HCT116 (cell line): ENCODE measurements around the gene PPP3CB. TPM values are rescaled to one million over a fixed set of nuclear protein-coding genes. Genes with fewer than 3 reads are reported as not detected.

ENCODE experiments used
- ATAC-seq: fragments of 200-7000 bp; cut with Tn5 transposase; 2 replicates; pipeline ENCODE4 v1.9.1; 2020; ENCODE audit warnings: mild to moderate bottlenecking, moderate library complexity
- BruUV-seq: library from RNA; stranded (reverse); fragments of 400-500 nt; replicated peaks from 2 replicates; lab custom pipeline; 2021; lab: Mats Ljungman, UMichigan
- CTCF ChIA-PET: fragments of 300-600 bp; sonication (Branson Sonifier 250); formaldehyde crosslinking; loops from one replicate; lab custom pipeline; 2021; ENCODE audit warnings: antibody characterized with exemption; lab: Charles Lee
- POLR2A ChIA-PET: fragments of 300-600, 350-600 bp; sonication (Branson Sonifier 250); formaldehyde crosslinking; loops from one replicate; lab custom pipeline; 2021; ENCODE audit warnings: antibody characterized with exemption; lab: Charles Lee
- RAD21 ChIA-PET, 2 experiments: fragments of 300-600 bp; sonication (Branson Sonifier 250); formaldehyde crosslinking; loops; one replicate each; lab custom pipeline; 2023; ENCODE audit warnings: low total read pairs in 2 of 2; ENCODE audit not compliant: uncharacterized antibody in 2 of 2, unreplicated experiment in 2 of 2, low non-redundant PET in 1 of 2; lab: Charles Lee
- DNase-seq: peaks from one replicate; pipeline ENCODE4 v3.0.0-alpha.2; 2010; ENCODE audit warnings: low read depth, low spot score
- H2AFZ ChIP-seq: fragments of 200-600 bp; shearing (Covaris generic), sonication (generic); 2 replicates; pipeline ENCODE4 v1.6.1; 2017; ENCODE audit warnings: low read depth, mixed run types, mixed read lengths, antibody characterized with exemption, low read length; ENCODE audit not compliant: poor library complexity, severe bottlenecking
- H3K27ac ChIP-seq: 2 replicates; pipeline ENCODE4 v1.5.1; 2012; ENCODE audit warnings: low read depth, low read length
- H3K27me3 ChIP-seq: fragments of 200-600 bp; sonication (generic); 2 replicates; pipeline ENCODE4 v1.6.1; 2016; ENCODE audit warnings: mixed run types, low read length, mixed read lengths; ENCODE audit not compliant: insufficient read depth
- H3K36me3 ChIP-seq, 2 experiments: fragments of 200-500 bp in 1 of 2; fragments of 200-600 bp in 1 of 2; sonication (Bioruptor generic) in 1 of 2; sonication (generic) in 1 of 2; 2 replicates each; pipeline versions ENCODE4 v1.5.1 to v1.6.1; 2014 to 2016; ENCODE audit warnings: low read length in 2 of 2, inconsistent platforms in 1 of 2, mixed read lengths in 1 of 2, mixed run types in 1 of 2; ENCODE audit not compliant: insufficient read depth in 2 of 2, control insufficient read depth in 1 of 2
- H3K4me1 ChIP-seq, 2 experiments: fragments of 200-600 bp in 1 of 2; sonication (generic) in 1 of 2; 2 replicates each; pipeline versions ENCODE4 v1.5.1 to v1.6.1; 2012 to 2017; ENCODE audit warnings: low read length in 2 of 2, inconsistent platforms in 1 of 2, mild to moderate bottlenecking in 1 of 2, mixed read lengths in 1 of 2, mixed run types in 1 of 2, moderate library complexity in 1 of 2; ENCODE audit not compliant: insufficient read depth in 2 of 2, control insufficient read depth in 1 of 2
- H3K4me2 ChIP-seq: fragments of 200-600 bp; sonication (generic); 2 replicates; pipeline ENCODE4 v1.6.1; 2017; ENCODE audit warnings: mixed run types, low read length, mixed read lengths
- H3K4me3 ChIP-seq, 2 experiments: fragments of 200-600 bp in 1 of 2; sonication (generic) in 1 of 2; replicated peaks in 1 of 2; 2 replicates each; pipeline ENCODE4 v1.5.1; 2011 to 2016; ENCODE audit warnings: low read length in 2 of 2, control low read depth in 1 of 2, low read depth in 1 of 2, mild to moderate bottlenecking in 1 of 2, mixed read lengths in 1 of 2, mixed run types in 1 of 2
- H3K79me2 ChIP-seq: fragments of 200-600 bp; sonication (generic); 2 replicates; pipeline ENCODE4 v1.6.1; 2017; ENCODE audit warnings: mild to moderate bottlenecking, mixed run types, low read length, moderate library complexity, mixed read lengths; ENCODE audit not compliant: insufficient read depth
- H3K9ac ChIP-seq: fragments of 200-600 bp; sonication (generic); 2 replicates; pipeline ENCODE4 v1.6.1; 2016; ENCODE audit warnings: low read length, mixed read lengths
- H3K9me2 ChIP-seq: fragments of 200-600 bp; sonication (generic), shearing (Covaris generic); 2 replicates; pipeline ENCODE4 v1.6.1; 2017; ENCODE audit warnings: mixed run types, mild to moderate bottlenecking, moderate library complexity; ENCODE audit not compliant: insufficient read depth
- H3K9me3 ChIP-seq, 2 experiments: fragments of 200-500 bp in 1 of 2; fragments of 200-600 bp in 1 of 2; sonication (Bioruptor generic) in 1 of 2; sonication (generic) in 1 of 2; 2 replicates each; pipeline ENCODE4 v1.6.1; 2014 to 2017; ENCODE audit warnings: low read length in 2 of 2, mixed read lengths in 2 of 2, inconsistent platforms in 1 of 2, low read depth in 1 of 2, mild to moderate bottlenecking in 1 of 2, mixed run types in 1 of 2, moderate library complexity in 1 of 2; ENCODE audit not compliant: control insufficient read depth in 1 of 2, insufficient read depth in 1 of 2
- H4K20me1 ChIP-seq: fragments of 200-600 bp; sonication (generic), shearing (Covaris generic); 2 replicates; pipeline ENCODE4 v1.6.1; 2017; ENCODE audit warnings: mixed run types, mild to moderate bottlenecking, moderate library complexity; ENCODE audit not compliant: insufficient read depth
- CTCF ChIP-seq, 3 experiments: fragments of 200-600 bp in 1 of 3; sonication (generic) in 1 of 3; IDR thresholded peaks in 2 of 3; conservative IDR thresholded peaks in 1 of 3; 2 replicates each; pipeline ENCODE4 v1.5.1; 2012 to 2017; ENCODE audit warnings: low read depth in 2 of 3, low read length in 2 of 3, antibody characterized with exemption in 1 of 3, borderline replicate concordance in 1 of 3, control low read depth in 1 of 3, mild to moderate bottlenecking in 1 of 3, mixed read lengths in 1 of 3, mixed run types in 1 of 3, moderate library complexity in 1 of 3; ENCODE audit not compliant: insufficient read depth in 1 of 3
- ELF1 ChIP-seq: IDR thresholded peaks from 2 replicates; pipeline ENCODE4 v1.6.1; 2012; ENCODE audit warnings: low read depth, borderline replicate concordance
- EZH2phosphoT487 ChIP-seq: fragments of 200-600 bp; IDR thresholded peaks from 2 replicates; pipeline ENCODE4 v1.6.1; 2018; ENCODE audit warnings: antibody characterized with exemption, borderline replicate concordance
- FOSL1 ChIP-seq: IDR thresholded peaks from 2 replicates; pipeline ENCODE4 v1.6.1; 2012; ENCODE audit warnings: low read depth
- JUND ChIP-seq: IDR thresholded peaks from 2 replicates; pipeline ENCODE4 v1.6.1; 2012
- RAD21 ChIP-seq: IDR thresholded peaks from 2 replicates; pipeline ENCODE4 v1.6.1; 2012; ENCODE audit warnings: low read depth, mild to moderate bottlenecking
- SP1 ChIP-seq: IDR thresholded peaks from 2 replicates; pipeline ENCODE4 v1.6.1; 2012; ENCODE audit warnings: low read depth
- SRF ChIP-seq: IDR thresholded peaks from 2 replicates; pipeline ENCODE4 v1.6.1; 2012; ENCODE audit warnings: low read depth
- intact Hi-C: fragments of 100-400 bp; cut with micrococcal nuclease; formaldehyde crosslinking; loops from 2 replicates; pipeline ENCODE4 v1.10.0; 2022
- total RNA-seq: library from RNA; stranded (reverse); gene quantifications from one replicate; pipeline ENCODE4 v1.2.1, GENCODE V29; 2021; ENCODE audit not compliant: unreplicated experiment
- TF ChIP-seq, protein P1 (sequence below): IDR thresholded peaks from 2 replicates; pipeline ENCODE4 v1.6.1; 2012
- TF ChIP-seq, protein P2 (sequence below): IDR thresholded peaks from 2 replicates; pipeline ENCODE4 v1.6.1; 2011; ENCODE audit warnings: mild to moderate bottlenecking, low read length, moderate library complexity; ENCODE audit not compliant: insufficient replicate concordance; ENCODE audit errors: extremely low read depth
- TF ChIP-seq, protein P3 (sequence below): IDR thresholded peaks from 2 replicates; pipeline ENCODE4 v1.6.1; 2012; ENCODE audit warnings: low read depth

PPP3CB gene
- total RNA-seq, 1 experiment from 2014 or later: 32.0 TPM

- DNase-seq (no peak), ATAC-seq (no peak)
- H3K36me3 ChIP-seq: peaks cover 12 to 23% of the 10 kb centered on the region in 2 experiments; a peak in 3 of 4 replicates
- no TSS peak for BruUV-seq
- H3K9me3 ChIP-seq: no peaks in the 10 kb centered on the region
- H3K9me2 ChIP-seq: no peaks in the 10 kb centered on the region
- no peaks in the 10 kb centered on the region for H3K27me3 ChIP-seq
- intact Hi-C loops: no loop called here
- POLR2A ChIA-PET: no interaction called here
- H3K4me2 ChIP-seq: no peak overlapping the region
- no peak overlapping the region for H3K9ac ChIP-seq
- H3K4me1 ChIP-seq: no peaks in the 10 kb centered on the region
- no peak overlapping the region for H2AFZ ChIP-seq
- CTCF ChIA-PET: no interaction called here
- H3K27ac ChIP-seq: no peak overlapping the region
- no peak for TF ChIP-seq RAD21
- TF ChIP-seq, protein P1, sequence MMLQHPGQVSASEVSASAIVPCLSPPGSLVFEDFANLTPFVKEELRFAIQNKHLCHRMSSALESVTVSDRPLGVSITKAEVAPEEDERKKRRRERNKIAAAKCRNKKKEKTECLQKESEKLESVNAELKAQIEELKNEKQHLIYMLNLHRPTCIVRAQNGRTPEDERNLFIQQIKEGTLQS: no peak
- H3K79me2 ChIP-seq: no peaks in the 10 kb centered on the region
- no peak overlapping the region for H3K4me3 ChIP-seq
- no peaks in the 10 kb centered on the region for H4K20me1 ChIP-seq
- RAD21 ChIA-PET: no interaction called here
Observed at GRCh38 chr10:73465978-73466726, 29.7 kb downstream of the PPP3CB start.

DNA sequence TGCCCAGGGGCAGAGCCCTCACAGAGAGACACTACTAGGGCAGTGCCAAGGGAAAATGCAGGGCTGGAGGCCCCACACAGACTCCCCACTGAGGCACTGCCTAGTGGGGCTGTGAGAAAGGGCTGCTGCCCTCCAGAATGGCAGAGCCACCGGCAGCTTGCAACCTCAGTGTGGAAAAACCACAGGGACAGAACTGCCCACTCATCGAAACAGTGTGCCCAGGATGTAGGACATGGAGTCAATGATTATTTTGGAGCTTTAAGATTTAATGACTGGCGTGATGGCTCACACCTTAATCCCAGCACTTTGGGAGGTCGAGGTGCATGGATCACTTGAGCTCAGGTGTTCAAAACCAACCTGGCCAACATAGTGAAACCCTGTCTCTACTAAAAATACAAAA is 34.9 kb downstream of the PPP3CB start:
- Histone ChIP-seq H4K20me1 (no peaks in the 10 kb centered on the region), H3K9ac (no peak overlapping the region), H3K9me3 (no peaks in the 10 kb centered on the region), H3K79me2 (no peaks in the 10 kb centered on the region), H3K4me3 (no peak overlapping the region), H3K4me2 (no peak overlapping the region), H3K27ac (no peak overlapping the region), H3K9me2 (no peaks in the 10 kb centered on the region), H3K4me1 (no peaks in the 10 kb centered on the region), H3K27me3 (no peaks in the 10 kb centered on the region), H2AFZ (no peak overlapping the region), H3K36me3 (peaks cover 2 to 4% of the 10 kb centered on the region in 2 experiments; a peak in 2 of 4 replicates)
- CTCF ChIA-PET: no interaction called here
- DNase-seq (no peak), ATAC-seq (no peak)
- RAD21 ChIA-PET: no interaction called here
- POLR2A ChIA-PET: no interaction called here
- intact Hi-C loops: no loop called here
- BruUV-seq: no TSS peak
- TF ChIP-seq JUND (no peak), FOSL1 (no peak), CTCF (IDR thresholded peaks at IDR 0.05 in 2 of 3, conservative IDR thresholded peaks at IDR 0.05 in 1 of 3; ENCODE audit: borderline replicate concordance in 1 of 3, insufficient read depth in 1 of 3, low read depth in 2 of 3, low read length in 2 of 3) (no peak), SP1 (no peak), SRF (no peak), EZH2phosphoT487 (no peak), ELF1 (no peak)
- TF ChIP-seq, protein P2, sequence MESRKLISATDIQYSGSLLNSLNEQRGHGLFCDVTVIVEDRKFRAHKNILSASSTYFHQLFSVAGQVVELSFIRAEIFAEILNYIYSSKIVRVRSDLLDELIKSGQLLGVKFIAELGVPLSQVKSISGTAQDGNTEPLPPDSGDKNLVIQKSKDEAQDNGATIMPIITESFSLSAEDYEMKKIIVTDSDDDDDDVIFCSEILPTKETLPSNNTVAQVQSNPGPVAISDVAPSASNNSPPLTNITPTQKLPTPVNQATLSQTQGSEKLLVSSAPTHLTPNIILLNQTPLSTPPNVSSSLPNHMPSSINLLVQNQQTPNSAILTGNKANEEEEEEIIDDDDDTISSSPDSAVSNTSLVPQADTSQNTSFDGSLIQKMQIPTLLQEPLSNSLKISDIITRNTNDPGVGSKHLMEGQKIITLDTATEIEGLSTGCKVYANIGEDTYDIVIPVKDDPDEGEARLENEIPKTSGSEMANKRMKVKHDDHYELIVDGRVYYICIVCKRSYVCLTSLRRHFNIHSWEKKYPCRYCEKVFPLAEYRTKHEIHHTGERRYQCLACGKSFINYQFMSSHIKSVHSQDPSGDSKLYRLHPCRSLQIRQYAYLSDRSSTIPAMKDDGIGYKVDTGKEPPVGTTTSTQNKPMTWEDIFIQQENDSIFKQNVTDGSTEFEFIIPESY: no peak
- TF ChIP-seq, protein P3, sequence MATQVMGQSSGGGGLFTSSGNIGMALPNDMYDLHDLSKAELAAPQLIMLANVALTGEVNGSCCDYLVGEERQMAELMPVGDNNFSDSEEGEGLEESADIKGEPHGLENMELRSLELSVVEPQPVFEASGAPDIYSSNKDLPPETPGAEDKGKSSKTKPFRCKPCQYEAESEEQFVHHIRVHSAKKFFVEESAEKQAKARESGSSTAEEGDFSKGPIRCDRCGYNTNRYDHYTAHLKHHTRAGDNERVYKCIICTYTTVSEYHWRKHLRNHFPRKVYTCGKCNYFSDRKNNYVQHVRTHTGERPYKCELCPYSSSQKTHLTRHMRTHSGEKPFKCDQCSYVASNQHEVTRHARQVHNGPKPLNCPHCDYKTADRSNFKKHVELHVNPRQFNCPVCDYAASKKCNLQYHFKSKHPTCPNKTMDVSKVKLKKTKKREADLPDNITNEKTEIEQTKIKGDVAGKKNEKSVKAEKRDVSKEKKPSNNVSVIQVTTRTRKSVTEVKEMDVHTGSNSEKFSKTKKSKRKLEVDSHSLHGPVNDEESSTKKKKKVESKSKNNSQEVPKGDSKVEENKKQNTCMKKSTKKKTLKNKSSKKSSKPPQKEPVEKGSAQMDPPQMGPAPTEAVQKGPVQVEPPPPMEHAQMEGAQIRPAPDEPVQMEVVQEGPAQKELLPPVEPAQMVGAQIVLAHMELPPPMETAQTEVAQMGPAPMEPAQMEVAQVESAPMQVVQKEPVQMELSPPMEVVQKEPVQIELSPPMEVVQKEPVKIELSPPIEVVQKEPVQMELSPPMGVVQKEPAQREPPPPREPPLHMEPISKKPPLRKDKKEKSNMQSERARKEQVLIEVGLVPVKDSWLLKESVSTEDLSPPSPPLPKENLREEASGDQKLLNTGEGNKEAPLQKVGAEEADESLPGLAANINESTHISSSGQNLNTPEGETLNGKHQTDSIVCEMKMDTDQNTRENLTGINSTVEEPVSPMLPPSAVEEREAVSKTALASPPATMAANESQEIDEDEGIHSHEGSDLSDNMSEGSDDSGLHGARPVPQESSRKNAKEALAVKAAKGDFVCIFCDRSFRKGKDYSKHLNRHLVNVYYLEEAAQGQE: no peak
